MV-4-11 (cell line): Measurements from ENCODE around the gene RSF1.
A peak's percentile ranks its signal among the peaks of the same experiment; 100 is the strongest.
"Not testable (repeated sequence)": the region's sequence is repeated elsewhere in the genome, so short reads cannot be mapped to it uniquely, and the experiment has no call there.

Experiments
- DNase-seq: peaks from one replicate; lab custom pipeline; 2025; lab: John Stamatoyannopoulos, UW

The RSF1 gene

GRCh38 chr11:77820565-77821348, at the start of gene RSF1, which contains the start of gene AAMDC:
RSF1 (minus strand) TSS chr11:77820722; CDS start chr11:77820714, 8 bp downstream.
AAMDC (plus strand) TSS chr11:77821144; CDS start chr11:77842497, 21,353 bp downstream.
- DNase-seq, result peak; percentile 97

- no peak for DNase-seq
Observed at GRCh38 chr11:77868744-77869143, 48.2 kb upstream of the RSF1 start.

- no peak for DNase-seq
Observed at GRCh38 chr11:77866336-77866735, 45.8 kb upstream of the RSF1 start.

- DNase-seq, result no peak
Observed at GRCh38 chr11:77865805-77866204, 45.3 kb upstream of the RSF1 start.

GRCh38 chr11:77861444-77861843, 40.9 kb upstream of the RSF1 start:
- DNase-seq, result not testable (repeated sequence)

GRCh38 chr11:77857906-77858457, 37.5 kb upstream of the RSF1 start:
- peak; percentile 22 for DNase-seq

GRCh38 chr11:77854838-77855237, 34.3 kb upstream of the RSF1 start:
- no peak for DNase-seq

- DNase-seq, result no peak
Observed at GRCh38 chr11:77851503-77851902, 31.0 kb upstream of the RSF1 start.

GRCh38 chr11:77843700-77844099, 23.2 kb upstream of the RSF1 start:
- not testable (repeated sequence) for DNase-seq

GRCh38 chr11:77842441-77843121, 22.1 kb upstream of the RSF1 start:
- DNase-seq, result peak; percentile 17

- DNase-seq, result no peak
Observed at GRCh38 chr11:77833302-77833701, 12.8 kb upstream of the RSF1 start.

GRCh38 chr11:77828926-77829325, 8.4 kb upstream of the RSF1 start:
- DNase-seq, result no peak

- peak; percentile 55 for DNase-seq
Observed at GRCh38 chr11:77823775-77824174, 3.3 kb upstream of the RSF1 start.

GRCh38 chr11:77822126-77822525, 1.6 kb upstream of the RSF1 start:
- DNase-seq, result not testable (repeated sequence)

- no peak for DNase-seq
Observed at GRCh38 chr11:77821349-77821851, 878 bp upstream of the RSF1 start.

- no peak for DNase-seq
Observed at GRCh38 chr11:77819921-77820564, 479 bp downstream of the RSF1 start.

- DNase-seq, result peak; percentile 83
Observed at GRCh38 chr11:77819411-77819920, 1.1 kb downstream of the RSF1 start.

- DNase-seq, result no peak
Observed at GRCh38 chr11:77815459-77815858, 5.1 kb downstream of the RSF1 start.

- no peak for DNase-seq
Observed at GRCh38 chr11:77814848-77815247, 5.7 kb downstream of the RSF1 start.

GRCh38 chr11:77813256-77813655, 7.3 kb downstream of the RSF1 start:
- DNase-seq, result no peak

- DNase-seq, result no peak
Observed at GRCh38 chr11:77806993-77807392, 13.5 kb downstream of the RSF1 start.

GRCh38 chr11:77806415-77806814, 14.1 kb downstream of the RSF1 start:
- no peak for DNase-seq
